NK-92 treated with Interleukin-12 subunit alpha and Interleukin-12 subunit beta, amount 100 ng/mL, for 24 hours (cell line): ENCODE data around the gene NAT14.
"Not testable (repeated sequence)": the region's sequence is repeated elsewhere in the genome, so short reads cannot be mapped to it uniquely, and the experiment has no call there.

Experiments
- DNase-seq: peaks from one replicate; lab custom pipeline; 2025; lab: John Stamatoyannopoulos, UW

NAT14 gene

DNA sequence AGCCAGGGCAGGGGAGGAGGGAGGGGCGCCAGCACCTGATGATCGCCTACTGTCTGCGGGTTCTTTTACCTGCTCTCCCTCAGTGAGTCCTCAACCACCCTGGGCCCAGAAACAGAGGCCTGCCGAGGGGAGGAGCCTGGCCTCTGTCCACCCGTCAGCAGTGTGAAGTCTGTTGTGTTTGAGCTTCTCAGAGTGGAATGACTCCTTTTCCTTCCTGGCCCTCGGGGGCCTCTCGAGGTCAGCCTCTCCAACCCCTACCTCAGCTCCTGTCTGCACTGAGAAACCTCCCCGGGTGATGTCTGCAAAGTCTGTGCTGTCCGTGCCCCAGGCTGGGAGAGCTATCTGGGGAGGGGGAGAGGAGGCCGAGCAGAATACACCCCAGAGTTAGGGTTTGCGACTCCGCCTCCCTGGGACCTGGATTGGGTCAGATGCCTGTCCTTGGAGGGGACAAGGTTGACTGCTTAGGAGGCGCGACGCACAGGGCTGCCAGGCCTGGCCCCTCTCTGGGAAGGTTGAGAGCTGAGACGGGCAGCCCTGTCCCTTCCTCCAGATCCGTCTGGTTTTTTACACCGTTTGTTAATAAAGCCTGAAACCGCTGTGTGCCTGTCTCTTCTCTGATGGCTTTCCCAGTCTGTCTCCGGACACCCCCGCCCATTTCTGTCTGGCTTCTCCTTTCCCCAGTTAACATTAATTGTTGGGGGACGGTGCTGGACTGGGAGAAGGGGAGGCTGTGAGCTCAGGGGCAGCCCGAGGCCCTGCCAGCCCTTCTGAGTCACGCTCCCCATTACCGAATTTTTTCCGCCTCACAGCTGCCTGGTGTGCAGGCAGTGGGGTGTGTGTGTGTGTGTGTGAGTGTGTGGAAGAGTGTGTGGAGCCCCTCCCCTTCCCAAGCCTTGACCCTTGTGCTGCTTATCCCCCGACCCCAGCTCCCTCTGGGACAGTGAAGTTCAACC is 2.3 kb downstream of the NAT14 start:
- DNase-seq = no peak

DNA sequence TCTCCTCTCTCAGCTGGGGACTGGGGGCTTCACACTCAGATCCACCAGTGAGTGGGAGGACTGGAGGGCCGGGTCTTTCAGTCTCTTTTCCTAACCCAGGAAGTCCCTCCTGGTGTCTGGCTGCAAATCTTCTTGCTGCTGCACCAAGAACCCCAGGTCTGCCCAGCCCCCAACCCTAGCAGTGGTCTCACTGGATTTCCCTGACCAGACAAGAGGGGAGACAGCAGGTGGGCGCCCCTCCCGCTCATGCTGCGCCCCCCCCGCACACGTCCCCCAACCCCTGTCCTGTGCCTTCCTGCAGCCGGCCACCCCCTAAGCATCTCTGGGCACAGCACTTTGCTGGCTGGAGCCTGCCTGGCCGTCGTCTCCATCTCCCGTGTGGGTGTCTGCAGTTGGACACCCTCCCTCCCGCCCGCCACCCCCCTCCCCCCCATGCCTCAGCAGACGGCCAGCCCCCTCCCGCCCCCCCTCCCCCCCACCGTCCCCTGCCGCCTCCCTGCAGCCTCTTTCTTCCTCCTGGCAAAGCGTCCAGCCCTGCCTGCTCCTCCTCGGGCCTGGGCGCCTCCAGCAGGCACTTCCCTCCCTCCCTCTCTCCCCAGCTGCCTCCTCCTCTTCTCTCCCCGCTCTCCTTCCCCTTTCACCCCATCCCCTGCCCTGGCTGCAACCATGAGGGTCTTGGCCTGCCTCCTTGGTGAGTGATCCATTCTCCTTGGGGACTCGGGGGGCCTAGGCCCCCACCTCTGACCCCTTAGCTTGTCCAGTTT is 3.1 kb downstream of the NAT14 start, which contains the start of gene SSC5D:
TSS of gene SSC5D (plus strand) at position 513 of the 764 bp plus-strand sequence. CDS start at position 667, 154 bp downstream.
- DNase-seq = no peak

DNA sequence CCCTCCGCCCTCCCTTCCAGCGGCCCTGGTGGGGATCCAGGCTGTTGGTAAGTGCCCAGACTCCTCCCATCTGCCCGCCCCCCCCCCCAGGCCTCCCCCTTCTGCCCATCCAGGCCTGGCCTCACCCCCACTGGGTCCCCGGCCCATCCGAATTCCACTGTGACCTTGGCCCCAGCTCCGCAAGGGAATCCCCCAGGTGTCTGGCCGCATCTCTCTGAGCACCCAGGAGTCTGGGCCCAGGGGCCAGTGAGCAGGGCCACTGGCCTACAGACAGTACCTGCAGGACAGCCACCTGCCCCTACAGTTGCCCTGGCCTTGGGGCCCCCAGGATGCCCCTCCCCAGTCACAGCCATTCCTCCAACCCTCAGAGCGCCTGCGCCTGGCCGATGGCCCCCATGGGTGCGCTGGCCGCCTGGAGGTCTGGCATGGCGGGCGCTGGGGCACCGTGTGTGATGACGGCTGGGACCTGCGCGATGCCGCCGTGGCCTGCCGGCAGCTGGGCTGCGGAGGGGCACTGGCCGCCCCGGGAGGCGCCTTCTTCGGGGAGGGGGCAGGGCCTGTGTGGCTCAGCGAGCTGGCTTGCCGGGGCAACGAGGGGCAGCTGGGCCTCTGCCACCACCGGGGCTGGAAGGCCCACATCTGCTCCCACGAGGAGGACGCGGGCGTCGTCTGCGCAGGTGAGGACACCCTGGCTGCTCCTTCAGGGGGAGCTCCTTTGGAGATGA is 4.2 kb downstream of the NAT14 start:
- no peak for DNase-seq

DNA sequence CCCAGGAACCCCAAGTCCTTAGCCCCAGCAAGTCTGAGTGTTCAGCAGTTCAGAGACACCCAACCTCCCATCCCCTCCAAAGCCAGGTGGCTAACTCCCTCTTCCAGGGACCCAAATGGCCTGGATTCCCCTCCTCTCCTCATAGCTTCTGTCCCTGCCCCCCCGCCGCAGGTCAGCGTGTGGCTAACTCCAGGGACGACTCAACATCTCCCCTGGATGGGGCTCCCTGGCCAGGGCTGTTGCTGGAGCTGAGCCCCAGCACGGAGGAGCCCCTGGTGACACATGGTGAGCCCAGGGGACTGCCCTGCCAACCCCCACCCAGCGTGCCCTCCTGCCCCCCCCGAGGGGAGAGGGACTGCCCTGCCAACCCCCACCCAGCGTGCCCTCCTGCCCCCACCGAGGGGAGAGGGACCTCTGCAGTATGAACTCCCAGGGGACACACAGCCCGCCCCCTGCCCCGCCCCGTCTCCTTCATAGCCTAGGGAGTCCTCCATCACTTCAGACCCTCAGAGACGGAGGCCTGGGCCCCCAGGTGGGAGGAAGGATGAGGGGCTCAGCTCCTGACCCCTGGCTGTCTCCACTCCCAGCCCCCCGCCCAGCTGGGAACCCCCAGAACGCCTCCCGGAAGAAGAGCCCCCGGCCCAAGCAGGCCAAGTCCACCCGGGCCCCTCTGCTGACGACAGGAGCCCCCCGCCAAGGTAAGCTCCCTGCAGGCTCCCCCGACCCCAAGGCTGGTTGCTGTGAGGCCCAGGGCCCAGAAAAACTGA is 4.9 kb downstream of the NAT14 start:
- DNase-seq = no peak

DNA sequence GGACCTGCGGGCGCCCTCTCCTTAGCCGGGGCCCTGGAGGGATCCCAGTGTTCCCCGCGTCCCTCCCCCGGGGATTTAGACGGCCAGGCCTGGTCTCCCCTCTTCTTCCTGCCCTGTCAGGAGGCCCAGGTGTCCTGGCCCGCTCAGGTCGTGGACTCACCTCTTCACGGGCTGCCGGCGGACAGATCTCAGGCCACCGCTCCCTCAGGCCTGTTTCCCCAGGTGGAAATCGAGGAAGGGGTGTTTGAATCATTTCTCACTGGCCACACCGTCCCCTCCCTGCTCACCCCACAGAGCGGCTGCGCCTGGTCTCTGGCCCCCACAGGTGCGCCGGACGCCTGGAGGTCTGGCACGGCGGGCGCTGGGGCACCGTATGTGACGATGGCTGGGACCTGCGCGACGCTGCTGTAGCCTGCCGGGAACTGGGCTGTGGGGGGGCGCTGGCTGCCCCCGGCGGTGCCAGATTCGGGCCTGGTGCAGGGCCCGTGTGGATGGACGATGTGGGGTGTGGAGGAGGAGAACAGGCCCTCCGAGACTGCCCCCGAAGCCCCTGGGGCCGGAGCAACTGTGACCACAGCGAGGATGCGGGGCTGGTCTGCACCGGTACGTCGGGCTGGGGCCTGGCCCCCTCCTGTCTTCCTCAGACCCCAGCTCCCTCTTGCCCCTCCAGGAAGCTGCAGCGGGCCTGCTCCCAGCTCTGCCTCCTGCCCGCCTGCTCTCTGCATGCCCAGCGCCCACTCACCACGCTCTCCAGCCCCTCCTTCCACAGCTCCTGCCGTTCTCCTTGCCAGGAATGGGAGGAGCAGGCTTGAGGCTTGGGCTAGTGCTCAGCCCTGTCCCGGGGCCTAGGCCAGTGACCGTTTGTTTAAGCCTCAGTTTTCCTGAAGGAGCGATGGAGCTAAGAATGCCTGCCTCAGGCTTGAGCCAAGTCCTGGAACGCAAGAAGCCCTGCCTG is 5.8 kb downstream of the NAT14 start:
- no peak for DNase-seq

DNA sequence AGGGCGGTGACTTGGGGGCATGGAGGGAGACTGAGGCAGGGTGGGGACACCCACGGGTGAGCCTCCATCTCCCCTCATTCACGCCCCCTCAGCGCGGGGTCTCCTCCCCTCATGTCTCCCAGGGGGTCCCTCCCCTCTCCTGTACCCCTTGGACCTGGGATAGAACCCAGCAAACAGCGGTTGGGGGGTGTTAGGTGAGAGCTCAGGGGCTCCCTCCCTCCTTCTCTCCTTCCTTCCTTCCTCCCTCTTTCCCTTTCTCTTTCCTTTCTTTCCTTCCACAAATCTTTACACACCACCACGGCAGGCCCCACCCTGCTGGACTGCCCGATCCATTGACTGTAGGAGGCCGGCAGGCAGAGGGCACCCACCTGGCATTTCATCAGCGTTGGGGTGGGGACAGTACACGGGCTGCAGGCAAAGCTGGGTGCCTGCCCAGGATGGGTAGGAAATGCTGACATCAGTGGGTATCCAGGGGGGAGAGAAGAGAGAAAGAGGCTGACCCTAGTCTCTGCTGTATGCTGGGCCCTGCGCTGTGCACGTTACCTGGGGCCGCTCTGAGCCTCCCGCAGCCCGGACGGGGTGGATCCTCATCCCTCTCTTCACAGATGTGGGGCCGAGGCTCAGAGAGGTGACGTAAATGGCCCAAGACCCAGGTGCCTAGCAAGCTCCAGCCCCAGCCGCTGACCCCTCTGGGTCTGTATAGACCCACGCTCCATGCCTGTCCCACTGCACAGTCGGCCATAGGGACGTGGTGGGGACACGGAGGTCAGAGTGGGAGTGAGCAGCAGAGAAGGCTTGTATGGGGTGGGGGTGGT is 6.8 kb downstream of the NAT14 start:
- DNase-seq = no peak

DNA sequence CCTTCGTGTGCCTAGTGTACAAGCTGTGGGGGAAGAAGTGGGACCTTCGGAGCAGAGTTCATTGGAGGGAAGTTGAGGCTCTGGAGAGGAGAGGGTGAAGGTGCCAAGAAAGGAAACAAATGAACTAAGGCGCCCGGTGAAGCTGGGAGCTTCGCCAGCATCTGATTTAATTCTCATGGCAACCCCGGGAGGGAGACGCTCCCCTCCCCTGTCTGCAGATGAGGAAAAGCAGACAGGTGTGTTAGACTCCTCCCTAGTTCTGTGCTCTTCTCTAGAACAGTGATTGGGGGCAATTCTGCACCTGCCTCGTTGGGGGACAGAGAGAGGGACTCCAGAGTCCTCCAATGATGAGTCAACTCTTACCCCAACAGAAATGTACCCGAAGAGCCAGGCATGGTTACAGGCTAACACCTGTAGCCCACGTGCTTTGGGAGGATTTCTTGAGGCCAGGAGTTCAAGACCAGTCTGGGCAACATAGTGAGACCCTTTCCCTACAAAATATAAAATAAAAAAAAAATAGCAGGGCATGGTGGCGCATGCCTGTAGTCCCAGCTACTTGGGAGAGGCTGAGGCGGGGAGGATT is 7.5 kb downstream of the NAT14 start:
- DNase-seq = no peak

DNA sequence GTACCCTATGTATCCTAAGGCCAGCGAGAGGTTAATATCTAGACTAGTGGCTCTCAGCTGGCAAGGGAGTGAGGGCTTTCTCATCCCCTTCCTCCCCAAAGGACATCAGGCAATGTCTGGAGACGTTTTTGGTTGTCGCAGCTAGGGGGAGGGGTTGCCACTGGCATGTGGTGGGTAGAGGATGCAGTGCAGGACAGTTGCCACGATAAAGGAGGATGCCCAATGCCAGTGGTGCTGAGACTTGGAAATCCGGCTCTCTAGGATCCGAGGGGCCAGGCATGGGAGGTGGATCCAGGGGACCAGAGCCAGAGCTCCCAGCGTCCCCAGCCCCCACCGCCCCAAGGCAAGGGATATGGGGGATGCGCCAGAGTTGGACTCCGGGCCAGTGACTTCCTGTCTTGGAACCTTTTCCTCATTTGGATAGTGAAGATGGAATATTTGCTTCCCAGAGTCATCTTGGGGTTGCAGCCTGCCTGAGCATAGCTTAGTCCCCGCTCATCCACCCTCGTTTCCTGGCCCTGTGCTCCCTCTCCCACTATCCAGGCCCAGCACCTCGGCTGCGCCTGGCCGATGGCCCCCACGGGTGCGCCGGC is 8.2 kb downstream of the NAT14 start:
- no peak for DNase-seq

DNA sequence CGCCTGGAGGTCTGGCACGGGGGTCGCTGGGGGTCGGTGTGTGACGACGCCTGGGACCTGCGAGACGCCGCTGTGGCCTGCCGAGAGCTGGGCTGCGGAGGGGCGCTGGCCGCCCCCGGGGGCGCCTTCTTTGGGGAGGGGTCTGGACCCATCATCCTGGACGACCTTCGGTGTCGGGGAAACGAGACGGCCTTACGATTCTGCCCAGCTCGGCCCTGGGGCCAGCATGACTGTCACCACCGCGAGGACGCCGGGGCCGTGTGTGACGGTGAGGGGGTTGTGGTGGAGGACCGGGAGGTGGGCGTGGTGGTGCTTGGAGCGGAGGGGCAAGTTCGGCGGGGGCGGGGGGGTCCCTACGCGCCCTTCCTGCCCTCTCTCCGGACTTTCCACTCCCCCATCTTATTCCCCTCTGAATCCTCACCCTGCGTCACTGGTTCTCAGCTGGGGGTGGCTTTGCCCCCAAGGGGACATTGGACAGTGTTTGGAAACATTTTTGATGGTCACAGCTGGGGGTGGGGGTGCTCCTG is 8.7 kb downstream of the NAT14 start:
- no peak for DNase-seq

DNA sequence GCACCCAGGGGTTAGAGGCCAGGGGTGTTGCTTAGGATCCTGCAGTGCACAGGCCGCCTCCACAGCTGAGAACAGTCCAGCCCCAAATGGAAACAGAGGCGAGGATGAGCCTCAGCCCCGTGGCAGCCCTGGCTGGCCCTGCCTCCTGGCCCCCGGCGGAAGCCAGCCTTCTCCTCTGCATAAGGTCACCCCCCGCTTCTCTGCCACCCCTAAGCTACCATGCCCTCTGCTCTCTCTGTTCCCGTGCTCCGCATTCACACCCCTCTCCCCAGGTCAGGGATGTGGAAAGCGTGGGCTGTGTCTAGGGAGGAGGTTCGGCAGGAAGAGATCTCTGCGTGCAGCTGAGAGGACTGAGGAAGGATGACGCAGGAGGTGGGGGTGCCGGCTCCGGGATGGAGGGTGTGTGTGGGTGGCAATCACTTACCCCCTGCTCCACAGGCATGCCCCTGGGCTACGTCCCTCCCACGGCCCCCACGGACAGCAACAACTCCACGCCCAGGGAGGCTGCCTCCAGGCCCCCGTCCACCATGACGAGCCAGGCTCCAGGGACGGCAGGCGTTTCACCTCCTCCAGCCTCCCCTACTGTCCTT is 9.3 kb downstream of the NAT14 start:
- no peak for DNase-seq

DNA sequence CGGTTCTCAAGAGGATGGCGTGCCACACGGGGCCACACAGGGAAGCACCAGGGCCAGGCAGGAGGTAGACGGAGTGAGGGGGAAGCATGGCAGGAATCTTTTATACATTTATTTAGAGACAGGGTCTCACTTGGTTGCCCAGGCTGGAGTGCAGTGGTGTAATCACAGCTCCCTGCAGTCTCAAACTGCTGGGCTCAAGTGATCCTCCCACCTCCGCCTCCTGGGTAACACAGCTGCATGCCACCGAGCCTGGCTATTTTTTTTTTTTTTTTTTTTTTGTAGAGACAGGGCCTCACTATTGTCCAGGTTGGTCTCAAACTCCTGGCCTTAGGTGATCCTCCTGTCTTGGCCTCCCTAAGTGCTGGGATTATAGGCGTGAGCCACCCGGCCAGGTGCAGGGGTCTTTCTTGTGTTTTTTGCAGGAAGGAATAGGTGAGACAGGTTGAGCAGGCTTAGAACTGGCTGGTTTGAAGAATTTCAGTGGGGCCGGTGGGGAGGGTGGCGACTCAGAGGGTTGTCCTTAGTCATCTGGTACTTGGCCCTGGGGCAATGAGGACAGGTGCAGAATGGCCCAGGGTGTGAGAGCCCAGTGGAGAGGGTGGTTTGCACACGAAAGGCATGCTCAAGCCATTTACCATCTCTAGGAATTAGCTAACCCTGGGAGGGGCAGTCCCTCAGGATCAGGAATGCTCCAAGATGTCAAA is 10.8 kb downstream of the NAT14 start:
- no peak for DNase-seq

DNA sequence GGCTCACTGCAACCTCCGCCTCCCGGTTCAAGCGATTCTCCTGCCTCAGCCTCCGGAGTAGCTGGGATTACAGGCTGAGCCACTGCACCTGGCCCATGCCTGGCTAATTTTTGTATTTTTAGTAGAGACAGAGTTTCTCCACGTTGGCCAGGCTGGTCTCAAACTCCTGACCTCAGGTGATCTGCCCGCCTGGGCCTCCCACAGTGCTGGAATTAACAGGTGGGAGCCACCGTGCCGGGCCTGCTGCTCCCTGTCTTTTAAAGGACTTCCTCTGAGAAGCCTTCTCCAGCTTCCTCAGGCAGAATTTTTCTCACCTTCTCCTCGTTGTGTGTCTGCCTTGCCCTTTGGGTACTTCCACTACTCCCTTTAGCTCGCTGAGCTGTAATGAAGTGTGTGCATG is 11.8 kb downstream of the NAT14 start:
- not testable (repeated sequence) for DNase-seq

DNA sequence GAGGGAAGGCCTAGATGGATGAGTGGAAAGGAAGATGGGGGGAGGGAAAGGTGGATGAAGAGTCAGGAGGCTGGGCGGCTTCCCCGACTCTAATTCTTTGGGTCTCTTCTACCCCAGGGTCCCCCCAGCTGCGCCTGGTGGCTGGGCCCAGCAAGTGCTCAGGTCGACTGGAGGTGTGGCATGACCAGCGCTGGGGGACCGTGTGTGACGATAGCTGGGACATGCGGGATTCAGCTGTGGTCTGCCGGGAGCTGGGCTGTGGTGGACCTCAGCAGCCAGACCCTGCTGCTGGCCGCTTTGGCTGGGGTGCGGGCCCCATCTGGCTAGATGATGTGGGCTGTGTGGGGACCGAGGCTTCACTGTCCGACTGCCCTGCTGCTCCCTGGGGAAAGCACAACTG is 12.8 kb downstream of the NAT14 start:
- no peak for DNase-seq

DNA sequence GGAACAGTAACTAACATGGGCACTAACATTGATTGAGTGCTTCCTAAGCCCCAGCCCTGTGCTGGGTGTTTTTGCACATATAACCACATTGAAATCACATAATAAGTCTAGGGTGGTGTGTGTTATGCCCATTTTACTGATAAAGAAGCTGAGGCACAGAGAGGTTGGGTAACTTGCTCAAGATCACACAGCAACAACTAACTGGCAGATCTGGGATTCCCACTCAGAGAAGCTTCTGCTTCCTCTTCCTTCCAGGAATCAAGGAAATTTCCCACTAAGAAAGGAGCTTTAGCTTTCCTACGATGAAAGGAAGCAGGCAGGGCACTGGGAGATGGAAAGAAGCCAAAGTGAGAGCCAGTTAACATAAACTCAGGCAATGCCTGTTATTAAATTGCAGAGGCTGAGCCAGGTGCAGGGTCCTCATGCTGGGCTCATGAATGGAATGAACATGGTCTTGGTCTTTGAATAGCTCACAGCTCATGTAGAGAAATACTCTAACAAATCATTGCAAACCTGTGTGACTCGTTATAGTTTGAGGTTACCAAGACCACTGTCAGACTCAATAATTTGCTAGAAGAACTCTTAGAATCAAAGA is 13.4 kb downstream of the NAT14 start:
- no peak for DNase-seq

DNA sequence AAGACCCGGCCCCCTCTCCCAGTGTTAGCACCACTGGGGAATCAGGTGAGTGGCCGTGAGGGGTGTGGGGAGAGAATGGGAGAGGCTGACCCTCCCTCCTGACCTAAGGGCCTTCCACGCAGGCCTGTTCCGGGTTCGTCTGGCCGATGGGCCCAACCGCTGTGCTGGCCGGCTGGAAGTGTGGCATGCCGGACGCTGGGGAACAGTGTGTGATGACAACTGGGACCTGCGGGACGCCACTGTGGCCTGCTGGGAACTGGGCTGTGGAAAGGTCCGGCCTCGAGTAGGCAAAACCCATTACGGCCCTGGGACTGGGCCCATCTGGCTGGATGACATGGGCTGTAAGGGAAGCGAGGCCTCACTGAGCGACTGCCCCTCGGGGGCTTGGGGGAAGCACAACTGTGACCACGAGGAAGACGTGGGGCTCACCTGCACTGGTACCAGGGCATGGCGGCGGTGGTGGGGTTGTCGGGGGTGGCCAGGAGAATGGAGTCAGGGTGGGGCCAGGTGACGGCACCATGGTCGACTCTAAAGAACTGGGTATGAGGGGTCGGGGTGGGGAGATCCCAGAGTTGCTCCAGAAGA is 15.5 kb downstream of the NAT14 start:
- no peak for DNase-seq

DNA sequence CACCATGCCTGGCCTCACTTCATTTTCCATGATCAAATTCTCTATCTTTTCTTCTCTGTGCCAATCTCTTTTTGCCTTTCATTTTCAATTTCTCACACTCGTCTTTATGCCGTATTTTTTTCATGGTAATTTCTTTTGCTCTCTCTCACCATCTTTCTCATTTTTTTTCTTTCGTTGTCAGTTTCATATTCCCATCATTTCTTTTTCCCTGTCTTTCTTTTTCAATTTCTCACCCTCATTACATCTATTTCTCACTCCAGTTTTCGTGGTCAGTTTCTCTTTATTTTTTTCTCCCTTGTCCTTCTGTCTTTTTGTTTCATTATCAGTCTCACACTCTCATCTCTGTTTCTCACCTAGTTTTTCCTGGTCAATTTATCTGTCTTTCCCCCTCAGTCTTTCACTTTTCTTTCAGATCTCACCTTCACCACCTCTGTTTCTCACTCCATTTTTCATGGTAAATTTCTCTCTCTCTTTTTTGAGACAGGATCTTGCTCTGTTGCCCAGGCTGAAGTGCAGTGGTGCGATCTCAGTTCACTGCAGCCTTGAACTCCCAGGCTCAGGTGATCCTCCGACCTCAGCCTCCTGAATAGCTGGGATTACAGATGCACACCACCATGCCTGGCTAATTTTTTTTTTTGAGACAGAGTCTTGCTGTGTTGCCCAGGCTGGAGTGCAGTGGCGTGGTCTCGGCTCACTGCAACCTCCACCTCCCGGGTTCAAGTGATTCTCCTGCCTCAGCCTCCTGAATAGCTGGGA is 17.4 kb downstream of the NAT14 start:
- no peak for DNase-seq
